Progenitor cell of endocrine pancreas (in vitro differentiated cells): ENCODE data around the gene MCM5. TPM values are rescaled to one million over a fixed set of nuclear protein-coding genes. Genes with fewer than 3 reads are reported as not detected.
"Not testable (repeated sequence)": the region's sequence is repeated elsewhere in the genome, so short reads cannot be mapped to it uniquely, and the experiment has no call there.

Experiments
- DNase-seq: peaks from one replicate; pipeline ENCODE4 v3.0.0; 2021; ENCODE audit warnings: low spot score; ENCODE audit not compliant: unreplicated experiment
- H3K27ac Mint-ChIP-seq: 2 replicates; pipeline ENCODE4 v1.8.0; 2021; ENCODE audit warnings: mild to moderate bottlenecking, moderate library complexity, mixed read lengths
- H3K27me3 Mint-ChIP-seq: 2 replicates; pipeline ENCODE4 v1.8.0; 2021; ENCODE audit warnings: mixed read lengths
- H3K36me3 Mint-ChIP-seq: 2 replicates; pipeline ENCODE4 v1.8.0; 2022; ENCODE audit warnings: mixed read lengths; ENCODE audit not compliant: insufficient read depth
- H3K4me1 Mint-ChIP-seq: 2 replicates; pipeline ENCODE4 v1.8.0; 2021; ENCODE audit warnings: low read depth, mixed read lengths
- H3K4me3 Mint-ChIP-seq: 2 replicates; pipeline ENCODE4 v1.8.0; 2021; ENCODE audit warnings: low read depth, mild to moderate bottlenecking, moderate library complexity, mixed read lengths
- H3K9me3 Mint-ChIP-seq: 2 replicates; pipeline ENCODE4 v1.8.0; 2021; ENCODE audit warnings: low read depth, mixed read lengths
- CTCF ChIP-seq: fragments of 200-600 bp; sonication (generic); IDR thresholded peaks from one replicate; pipeline ENCODE4 v1.5.0; 2021; ENCODE audit warnings: antibody characterized with exemption, mild to moderate bottlenecking; ENCODE audit not compliant: unreplicated experiment
- total RNA-seq: library from RNA; stranded (reverse); gene quantifications from 2 replicates; pipeline ENCODE4 v1.2.1, GENCODE V29; 2021

MCM5 gene
- total RNA-seq, 1 donor from 2014 or later = 92.8 TPM

DNA sequence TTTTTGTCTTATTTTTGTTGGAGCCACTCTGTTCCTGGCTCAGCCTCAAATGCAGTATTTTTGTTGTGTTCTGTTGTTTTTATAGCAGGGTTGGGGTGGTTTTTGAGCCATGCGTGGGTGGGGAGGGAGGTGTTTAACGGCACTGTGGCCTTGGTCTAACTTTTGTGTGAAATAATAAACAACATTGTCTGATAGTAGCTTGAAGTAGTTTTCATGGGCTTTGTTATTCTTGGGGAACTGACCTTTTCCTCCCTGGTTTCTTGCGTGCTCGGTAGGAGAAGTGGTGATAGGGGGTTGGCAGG lies 6.0 kb upstream of the MCM5 start:
- no peak overlapping the region for H3K4me3 Mint-ChIP-seq
- no peaks in the 10 kb centered on the region for H3K36me3 Mint-ChIP-seq
- H3K4me1 Mint-ChIP-seq = peaks cover 7% of the 10 kb centered on the region
- H3K9me3 Mint-ChIP-seq = no peaks in the 10 kb centered on the region
- no peak for TF ChIP-seq CTCF
- no peak for DNase-seq
- H3K27me3 Mint-ChIP-seq = no peaks in the 10 kb centered on the region
- H3K27ac Mint-ChIP-seq = no peak overlapping the region

GRCh38 chr22:35394810-35395563 lies 5.0 kb upstream of the MCM5 start:
- Mint-ChIP-seq H3K4me1 (peaks cover 11% of the 10 kb centered on the region), H3K36me3 (no peaks in the 10 kb centered on the region), H3K27ac (no peak overlapping the region), H3K9me3 (no peaks in the 10 kb centered on the region), H3K27me3 (no peaks in the 10 kb centered on the region), H3K4me3 (no peak overlapping the region)
- no peak for TF ChIP-seq CTCF
- DNase-seq = no peak

DNA sequence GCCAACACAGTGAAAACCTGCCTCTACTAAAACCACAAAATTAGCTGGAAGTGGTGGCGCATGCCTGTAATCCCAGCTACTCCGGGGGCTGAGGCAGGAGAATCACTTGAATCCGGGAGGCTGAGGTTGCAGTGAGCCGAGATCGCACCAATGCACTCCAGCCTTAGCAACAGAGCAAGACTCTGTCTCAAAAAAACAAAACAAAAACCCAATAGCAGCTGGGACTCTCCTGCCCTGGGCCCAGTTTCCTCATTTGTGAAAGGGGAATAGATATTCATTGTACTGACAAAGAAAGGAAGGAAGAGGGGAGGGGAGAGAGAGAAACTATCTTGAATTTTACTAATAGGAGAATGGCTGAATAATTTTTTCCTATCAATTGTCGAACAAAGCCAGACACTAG lies 3.3 kb upstream of the MCM5 start:
- DNase-seq, H3K9me3 Mint-ChIP-seq, H3K36me3 Mint-ChIP-seq, H3K4me3 Mint-ChIP-seq, H3K27me3 Mint-ChIP-seq, H3K27ac Mint-ChIP-seq: not testable (repeated sequence)
- peaks cover 21% of the 10 kb centered on the region for H3K4me1 Mint-ChIP-seq

DNA sequence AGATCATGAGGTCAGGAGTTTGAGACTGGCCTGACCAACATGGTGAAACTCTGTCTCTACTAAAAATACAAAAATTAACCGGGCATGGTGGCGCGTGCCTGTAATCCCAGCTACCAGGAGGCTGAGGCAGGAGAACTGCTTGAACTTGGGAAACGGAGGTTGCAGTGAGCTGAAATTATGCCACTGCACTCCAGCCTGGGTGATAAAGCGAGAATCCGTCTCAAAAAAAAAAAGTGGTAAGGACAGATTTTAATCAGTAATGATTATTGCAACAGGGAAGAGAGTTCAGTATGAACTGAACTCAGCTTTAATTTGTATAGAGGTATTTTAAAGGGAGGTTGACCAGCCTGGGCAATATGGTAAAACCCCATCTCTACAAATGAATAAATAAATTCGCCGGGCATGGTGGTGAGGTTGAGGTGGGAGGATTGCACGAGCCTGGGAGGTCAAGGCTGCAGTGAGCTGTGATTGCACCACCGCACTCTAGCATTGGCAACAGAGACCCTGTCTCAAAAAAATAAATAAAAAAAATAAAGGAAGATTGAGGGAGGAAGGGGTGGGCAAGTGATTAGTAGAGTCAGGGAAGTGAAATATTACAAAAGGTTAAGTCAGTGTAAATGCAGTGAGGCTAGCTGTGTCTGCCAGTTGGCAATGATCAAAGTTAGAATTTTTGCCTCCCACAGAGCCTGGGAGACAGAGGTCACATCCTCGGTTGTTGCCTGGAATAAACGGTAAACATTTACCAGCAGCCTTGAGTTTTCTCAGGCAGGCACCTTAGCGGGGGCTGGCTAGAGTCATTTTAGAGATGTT lies 2.6 kb upstream of the MCM5 start:
- Mint-ChIP-seq H3K36me3 (no peaks in the 10 kb centered on the region), H3K4me1 (peaks cover 22% of the 10 kb centered on the region), H3K27ac (peak overlapping the region; percentile 81), H3K9me3 (no peaks in the 10 kb centered on the region), H3K27me3 (no peaks in the 10 kb centered on the region), H3K4me3 (no peak overlapping the region)
- no peak for TF ChIP-seq CTCF
- DNase-seq = no peak

DNA sequence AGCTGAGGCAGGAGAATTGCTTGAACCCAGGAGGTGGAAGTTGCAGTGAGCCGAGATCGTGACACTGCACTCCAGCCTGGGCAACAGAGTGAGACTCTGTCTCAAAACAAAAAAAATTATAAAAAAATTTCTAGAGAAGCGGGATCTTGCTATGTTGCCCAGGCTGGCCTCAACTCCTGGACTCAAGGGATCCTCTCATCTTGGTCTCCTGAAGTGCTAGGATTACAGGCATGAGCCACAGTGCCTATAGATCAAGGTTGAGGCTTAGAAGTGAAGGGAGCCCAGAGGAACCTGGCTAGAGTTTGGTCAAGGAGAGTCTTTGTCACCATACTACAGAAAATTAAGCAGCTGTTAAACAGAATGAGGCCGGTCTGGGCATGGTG lies 1.4 kb upstream of the MCM5 start:
- no peaks in the 10 kb centered on the region for H3K27me3 Mint-ChIP-seq
- peaks cover 3% of the 10 kb centered on the region for H3K36me3 Mint-ChIP-seq
- peak overlapping the region; percentile 99 for H3K4me3 Mint-ChIP-seq
- DNase-seq = no peak
- no peak overlapping the region for H3K27ac Mint-ChIP-seq
- H3K4me1 Mint-ChIP-seq = peaks cover 24% of the 10 kb centered on the region
- no peaks in the 10 kb centered on the region for H3K9me3 Mint-ChIP-seq
- no peak for TF ChIP-seq CTCF
